ENCODE measurements around the gene RALB.
"Not testable (repeated sequence)": the region's sequence is repeated elsewhere in the genome, so short reads cannot be mapped to it uniquely, and the experiment has no call there.

The RALB gene

GRCh38 chr2:120225549-120226065, 27.0 kb upstream of the RALB start:
- DNase-seq, result no peak

- DNase-seq, result no peak
Measured at GRCh38 chr2:120226316-120226715, 26.3 kb upstream of the RALB start.

GRCh38 chr2:120227111-120227991, 25.3 kb upstream of the RALB start:
- DNase-seq, result peak; percentile 52

DNA sequence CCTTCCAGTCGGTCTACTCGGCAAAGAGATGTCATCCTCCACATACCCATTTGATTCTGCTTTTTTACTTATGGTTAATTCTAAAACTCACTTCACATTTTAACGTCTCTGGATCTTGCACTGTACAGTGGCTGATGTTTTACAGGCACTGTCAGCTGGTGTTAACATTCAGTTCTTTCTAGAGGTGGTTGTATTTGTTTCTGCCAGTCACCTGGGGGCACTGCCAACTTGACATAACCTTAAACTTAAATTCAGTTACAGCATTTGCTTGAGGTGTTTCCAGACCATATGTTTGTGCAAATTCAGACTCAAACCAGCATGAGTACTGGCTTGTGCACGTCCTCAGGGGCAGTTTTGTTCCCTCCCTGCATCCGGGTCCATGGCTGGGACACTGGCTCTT, 24.1 kb upstream of the RALB start:
- DNase-seq, result no peak

- DNase-seq, result no peak
Measured at GRCh38 chr2:120229341-120229740, 23.3 kb upstream of the RALB start.

DNA sequence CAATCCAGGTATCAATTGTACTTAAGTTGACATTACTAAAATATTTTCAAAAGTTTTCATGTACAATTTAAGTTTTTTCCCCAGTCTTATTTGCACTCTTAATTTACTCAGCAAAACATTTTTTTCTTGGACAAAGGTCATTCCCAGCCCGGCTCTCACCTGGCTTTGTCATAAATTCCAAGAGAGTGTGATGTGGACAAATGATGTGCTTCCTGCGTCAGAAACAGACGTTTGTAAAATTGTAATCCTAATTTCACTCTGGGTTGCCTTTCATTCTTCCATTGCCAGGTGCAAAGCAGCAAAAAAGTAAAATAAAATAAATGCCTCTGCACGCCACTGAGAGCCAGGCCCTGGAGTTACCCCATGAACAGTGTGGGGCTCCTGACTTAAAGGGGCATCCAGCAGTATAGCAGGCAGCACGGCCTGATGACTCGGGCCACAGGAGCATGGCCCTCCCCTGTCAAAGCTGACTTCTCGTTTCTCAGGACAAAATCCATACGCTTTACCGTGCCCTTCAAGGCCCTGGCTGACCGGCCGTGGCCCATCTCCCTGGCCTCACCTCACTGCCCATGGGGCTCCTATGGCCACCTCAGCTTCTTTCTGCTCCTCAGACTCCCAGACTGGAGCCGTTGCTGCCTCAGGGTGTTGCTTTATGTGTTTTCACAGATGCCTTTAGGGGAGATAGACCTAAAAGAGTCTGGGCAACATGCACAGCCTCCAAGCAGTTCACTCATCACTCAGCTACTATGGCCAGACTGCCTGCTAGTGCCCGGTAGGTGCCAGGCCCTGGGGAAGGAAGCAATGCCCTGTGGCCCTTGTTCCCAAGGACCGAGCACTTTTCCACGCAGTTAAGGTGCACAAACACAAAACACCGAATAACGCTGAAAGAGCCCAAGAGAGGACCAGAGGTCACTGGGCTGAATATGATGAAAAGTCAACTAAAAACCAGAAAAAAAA, 21.9 kb upstream of the RALB start:
- no peak for DNase-seq

DNA sequence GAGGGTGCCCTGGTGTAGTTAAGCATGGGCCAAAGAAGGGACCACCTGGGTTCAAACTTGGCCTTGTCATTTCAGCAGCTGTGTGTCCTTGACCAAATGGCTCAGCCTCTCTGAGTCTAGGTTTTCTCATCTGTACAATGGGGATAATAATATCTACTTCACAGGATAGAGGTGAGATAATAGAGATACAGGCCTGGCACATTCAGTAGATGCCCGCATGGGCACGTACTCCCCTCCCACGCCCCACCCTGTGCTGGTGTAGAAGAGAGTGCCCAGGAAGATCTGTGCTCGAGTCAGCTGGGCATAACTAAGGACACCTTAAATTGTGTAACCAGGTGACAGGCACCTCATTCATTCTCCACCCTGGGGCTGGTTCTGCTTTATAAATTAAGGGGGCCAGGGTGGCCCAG, 21.1 kb upstream of the RALB start:
- DNase-seq, result peak; percentile 57

- peak; percentile 70 for DNase-seq
Measured at GRCh38 chr2:120231974-120232635, 20.5 kb upstream of the RALB start.

DNA sequence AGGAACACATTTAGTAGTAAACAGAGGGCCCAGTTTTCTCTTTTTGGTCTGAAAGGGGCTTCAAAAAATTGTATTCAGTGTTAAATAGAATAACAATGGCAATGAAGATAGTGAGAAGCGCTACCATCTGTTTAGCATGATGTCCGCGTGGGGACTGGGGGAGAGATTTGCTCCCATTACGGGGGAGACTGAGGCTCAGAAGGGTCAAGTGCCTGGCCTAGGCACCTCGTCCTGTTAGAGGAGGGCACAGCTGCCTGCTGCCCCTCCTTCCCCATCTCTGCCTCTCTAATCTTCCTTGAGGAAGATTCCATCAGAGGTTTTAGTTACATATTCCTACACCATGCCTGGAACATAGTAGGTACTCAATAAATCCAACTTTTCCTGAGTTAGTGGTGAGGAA, 19.4 kb upstream of the RALB start:
- DNase-seq, result no peak

GRCh38 chr2:120235158-120235557, 17.5 kb upstream of the RALB start:
- DNase-seq, result not testable (repeated sequence)

DNA sequence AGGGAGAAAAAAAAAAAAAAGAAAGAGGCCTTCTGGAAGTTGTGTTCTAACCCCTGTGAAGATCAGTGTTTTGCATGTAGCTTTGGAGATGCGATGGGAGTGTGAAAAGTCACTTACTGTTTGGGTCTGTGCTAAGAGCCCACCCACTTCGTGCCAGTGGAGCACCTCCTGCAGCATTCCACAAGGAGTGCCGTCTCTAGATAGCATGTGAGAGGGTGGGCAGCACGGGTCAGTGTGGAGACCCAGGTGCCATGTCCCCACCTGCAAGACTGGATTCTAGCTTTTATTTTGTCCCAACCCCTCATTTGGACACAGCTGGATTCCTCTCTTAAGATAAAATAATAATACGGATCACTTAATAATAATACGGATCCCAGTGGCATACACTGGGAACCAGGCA, 17.0 kb upstream of the RALB start:
- no peak for DNase-seq

- no peak for DNase-seq
Measured at GRCh38 chr2:120236316-120236715, 16.3 kb upstream of the RALB start.

GRCh38 chr2:120236791-120237190, 15.9 kb upstream of the RALB start:
- DNase-seq, result no peak

- no peak for DNase-seq
Measured at GRCh38 chr2:120237491-120237902, 15.2 kb upstream of the RALB start.

GRCh38 chr2:120238728-120239487, 13.7 kb upstream of the RALB start:
- DNase-seq, result no peak

DNA sequence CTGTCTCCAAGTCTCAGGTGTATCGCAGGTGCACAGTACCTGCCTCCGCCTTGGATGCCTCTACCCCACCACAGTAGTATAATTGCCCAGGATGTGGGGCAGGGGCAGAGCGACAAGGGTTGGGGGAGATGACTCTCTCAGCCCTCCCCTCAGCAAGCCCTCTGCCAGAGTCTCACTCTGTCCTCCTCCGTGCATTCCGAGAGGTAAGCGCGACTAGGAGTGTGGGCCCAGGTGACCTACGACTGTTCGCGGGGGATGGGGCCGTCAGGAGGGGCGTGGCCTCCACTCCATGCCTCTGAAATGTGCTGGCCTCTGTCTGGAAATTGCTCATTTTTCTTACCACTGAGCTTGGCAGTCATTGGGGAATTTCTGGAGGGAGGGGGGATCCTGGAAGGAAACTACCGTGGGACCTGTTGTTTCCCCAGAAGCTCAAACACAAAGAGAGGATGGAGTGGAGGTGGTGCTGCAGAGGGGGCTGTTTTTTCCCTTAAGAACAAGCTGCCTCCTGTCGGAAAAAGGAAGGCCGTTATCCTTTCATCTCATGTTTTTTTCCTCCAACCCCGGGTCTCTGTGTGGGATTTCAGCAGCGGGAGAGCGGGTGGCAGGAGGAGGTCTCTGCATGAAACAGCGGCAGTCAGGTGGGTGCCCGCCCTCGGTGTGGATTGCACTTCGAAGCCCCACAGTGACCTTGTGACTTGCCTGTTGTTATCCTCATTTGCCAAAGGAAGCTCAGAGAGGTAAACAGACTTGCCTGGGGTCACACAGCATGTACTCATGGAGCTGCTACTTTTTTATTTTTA, 13.0 kb upstream of the RALB start:
- no peak for DNase-seq

GRCh38 chr2:120240901-120241429, 11.7 kb upstream of the RALB start:
- no peak for DNase-seq

DNA sequence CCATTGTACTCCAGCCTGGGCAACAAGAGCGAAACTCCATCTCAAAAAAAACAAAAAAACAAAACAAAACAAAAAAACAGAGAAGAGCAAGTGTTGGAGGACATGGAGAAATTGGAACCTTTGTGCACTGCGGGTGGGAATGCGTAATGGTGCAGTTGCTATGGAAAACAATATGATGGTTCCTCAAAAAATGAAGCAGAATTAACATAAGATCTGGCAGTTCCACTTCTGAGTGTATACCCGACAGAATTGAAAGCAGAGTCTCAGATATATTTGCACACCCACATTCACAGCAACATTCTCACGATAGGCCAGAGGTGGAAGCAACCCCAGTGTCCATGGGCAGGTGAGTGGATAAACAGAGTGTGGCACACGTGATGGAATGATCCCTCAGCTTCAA, 11.0 kb upstream of the RALB start:
- DNase-seq, result no peak

DNA sequence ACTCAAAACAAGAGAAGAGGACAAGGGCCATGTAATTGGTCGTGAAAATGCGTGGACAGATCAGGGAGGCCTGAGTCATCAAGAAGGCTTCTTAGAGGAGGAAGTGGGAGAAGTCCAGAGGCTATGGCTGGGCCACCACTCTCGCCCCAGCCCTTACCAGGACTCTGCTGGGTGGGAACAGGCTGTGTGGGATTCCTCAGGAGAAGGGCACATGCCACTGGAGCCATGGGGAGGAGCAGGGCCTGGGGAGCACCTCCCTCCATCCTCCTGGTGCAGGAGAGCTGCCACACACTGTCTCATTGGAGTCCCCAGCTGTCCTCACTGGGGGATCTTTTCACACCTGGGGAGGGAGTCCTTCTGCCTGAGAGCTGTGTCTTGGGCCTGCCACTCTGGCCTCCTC, 9.4 kb upstream of the RALB start:
- DNase-seq, result no peak

- DNase-seq, result no peak
Measured at GRCh38 chr2:120243875-120244553, 8.6 kb upstream of the RALB start.
